ENCODE measurements around the gene IL34.

IL34 gene

GRCh38 chr16:70700101-70701020, 54.0 kb downstream of the IL34 start:
- no peaks in the 10 kb centered on the region for H3K9me3 ChIP-seq (ENCODE audit: control insufficient read depth, insufficient read depth, low read length)
- peaks cover 27% of the 10 kb centered on the region; the same call in 1 of the 2 replicates for H3K4me1 ChIP-seq (ENCODE audit: insufficient read depth, low read length)
- no peaks in the 10 kb centered on the region for H3K36me3 ChIP-seq (ENCODE audit: insufficient read depth, low read length)
- no peak overlapping the region for H3K9ac ChIP-seq (ENCODE audit: low read depth, low read length)

GRCh38 chr16:70701036-70701435, 54.7 kb downstream of the IL34 start:
- H3K36me3 ChIP-seq (ENCODE audit: insufficient read depth, low read length): no peaks in the 10 kb centered on the region
- H3K4me1 ChIP-seq (ENCODE audit: insufficient read depth, low read length): peaks cover 20% of the 10 kb centered on the region; the same call in 1 of the 2 replicates
- no peak overlapping the region for H3K9ac ChIP-seq (ENCODE audit: low read depth, low read length)
- H3K9me3 ChIP-seq (ENCODE audit: control insufficient read depth, insufficient read depth, low read length): no peaks in the 10 kb centered on the region

GRCh38 chr16:70701596-70701995, 55.2 kb downstream of the IL34 start:
- Histone ChIP-seq H3K9me3 (ENCODE audit: control insufficient read depth, insufficient read depth, low read length) (no peaks in the 10 kb centered on the region), H3K9ac (ENCODE audit: low read depth, low read length) (no peak overlapping the region), H3K4me1 (ENCODE audit: insufficient read depth, low read length) (peaks cover 20% of the 10 kb centered on the region; the same call in 1 of the 2 replicates), H3K36me3 (ENCODE audit: insufficient read depth, low read length) (no peaks in the 10 kb centered on the region)

GRCh38 chr16:70701998-70702397, 55.6 kb downstream of the IL34 start:
- Histone ChIP-seq H3K9ac (ENCODE audit: low read depth, low read length) (no peak overlapping the region), H3K9me3 (ENCODE audit: control insufficient read depth, insufficient read depth, low read length) (no peaks in the 10 kb centered on the region), H3K4me1 (ENCODE audit: insufficient read depth, low read length) (peaks cover 17% of the 10 kb centered on the region; the same call in 1 of the 2 replicates), H3K36me3 (ENCODE audit: insufficient read depth, low read length) (no peaks in the 10 kb centered on the region)

- Histone ChIP-seq H3K36me3 (ENCODE audit: insufficient read depth, low read length) (no peaks in the 10 kb centered on the region), H3K9me3 (ENCODE audit: control insufficient read depth, insufficient read depth, low read length) (no peaks in the 10 kb centered on the region), H3K9ac (ENCODE audit: low read depth, low read length) (no peak overlapping the region), H3K4me1 (ENCODE audit: insufficient read depth, low read length) (peaks cover 20% of the 10 kb centered on the region; the same call in 1 of the 2 replicates)
These were observed 56.3 kb downstream of the IL34 start for GRCh38 chr16:70702624-70703023.

GRCh38 chr16:70703041-70703834, 56.9 kb downstream of the IL34 start:
- H3K9me3 ChIP-seq (ENCODE audit: control insufficient read depth, insufficient read depth, low read length): no peaks in the 10 kb centered on the region
- no peak overlapping the region for H3K9ac ChIP-seq (ENCODE audit: low read depth, low read length)
- no peaks in the 10 kb centered on the region for H3K36me3 ChIP-seq (ENCODE audit: insufficient read depth, low read length)
- peaks cover 20% of the 10 kb centered on the region; the same call in 1 of the 2 replicates for H3K4me1 ChIP-seq (ENCODE audit: insufficient read depth, low read length)

GRCh38 chr16:70703835-70704381, 57.5 kb downstream of the IL34 start:
- Histone ChIP-seq H3K36me3 (ENCODE audit: insufficient read depth, low read length) (no peaks in the 10 kb centered on the region), H3K9ac (ENCODE audit: low read depth, low read length) (no peak overlapping the region), H3K4me1 (ENCODE audit: insufficient read depth, low read length) (peaks cover 20% of the 10 kb centered on the region; the same call in 1 of the 2 replicates), H3K9me3 (ENCODE audit: control insufficient read depth, insufficient read depth, low read length) (no peaks in the 10 kb centered on the region)

- no peak overlapping the region for H3K9ac ChIP-seq (ENCODE audit: low read depth, low read length)
- peaks cover 20% of the 10 kb centered on the region; the same call in 1 of the 2 replicates for H3K4me1 ChIP-seq (ENCODE audit: insufficient read depth, low read length)
- no peaks in the 10 kb centered on the region for H3K9me3 ChIP-seq (ENCODE audit: control insufficient read depth, insufficient read depth, low read length)
- H3K36me3 ChIP-seq (ENCODE audit: insufficient read depth, low read length): no peaks in the 10 kb centered on the region
These were observed 58.2 kb downstream of the IL34 start for GRCh38 chr16:70704586-70704985.

GRCh38 chr16:70705056-70705455, 58.7 kb downstream of the IL34 start:
- Histone ChIP-seq H3K36me3 (ENCODE audit: insufficient read depth, low read length) (no peaks in the 10 kb centered on the region), H3K9ac (ENCODE audit: low read depth, low read length) (no peak overlapping the region), H3K9me3 (ENCODE audit: control insufficient read depth, insufficient read depth, low read length) (no peaks in the 10 kb centered on the region), H3K4me1 (ENCODE audit: insufficient read depth, low read length) (peaks cover 20% of the 10 kb centered on the region; the same call in 1 of the 2 replicates)

- no peaks in the 10 kb centered on the region for H3K36me3 ChIP-seq (ENCODE audit: insufficient read depth, low read length)
- H3K4me1 ChIP-seq (ENCODE audit: insufficient read depth, low read length): peaks cover 20% of the 10 kb centered on the region; the same call in 1 of the 2 replicates
- no peaks in the 10 kb centered on the region for H3K9me3 ChIP-seq (ENCODE audit: control insufficient read depth, insufficient read depth, low read length)
- no peak overlapping the region for H3K9ac ChIP-seq (ENCODE audit: low read depth, low read length)
These were observed 60.6 kb downstream of the IL34 start for GRCh38 chr16:70706948-70707465.

- peaks cover 20% of the 10 kb centered on the region for H3K4me1 ChIP-seq (ENCODE audit: insufficient read depth, low read length)
- no peak overlapping the region for H3K9ac ChIP-seq (ENCODE audit: low read depth, low read length)
- H3K36me3 ChIP-seq (ENCODE audit: insufficient read depth, low read length): no peaks in the 10 kb centered on the region
- H3K9me3 ChIP-seq (ENCODE audit: control insufficient read depth, insufficient read depth, low read length): no peaks in the 10 kb centered on the region
These were observed 62.2 kb downstream of the IL34 start for GRCh38 chr16:70708366-70709246.

- Histone ChIP-seq H3K9ac (ENCODE audit: low read depth, low read length) (no peak overlapping the region), H3K36me3 (ENCODE audit: insufficient read depth, low read length) (no peaks in the 10 kb centered on the region), H3K4me1 (ENCODE audit: insufficient read depth, low read length) (peaks cover 17% of the 10 kb centered on the region), H3K9me3 (ENCODE audit: control insufficient read depth, insufficient read depth, low read length) (no peaks in the 10 kb centered on the region)
These were observed 63.1 kb downstream of the IL34 start for GRCh38 chr16:70709457-70709856.

GRCh38 chr16:70709942-70710341, 63.6 kb downstream of the IL34 start:
- Histone ChIP-seq H3K9me3 (ENCODE audit: control insufficient read depth, insufficient read depth, low read length) (no peaks in the 10 kb centered on the region), H3K36me3 (ENCODE audit: insufficient read depth, low read length) (no peaks in the 10 kb centered on the region), H3K4me1 (ENCODE audit: insufficient read depth, low read length) (peaks cover 22% of the 10 kb centered on the region), H3K9ac (ENCODE audit: low read depth, low read length) (no peak overlapping the region)
